ENCODE results near the gene H1-8. TPM values are rescaled to one million over a fixed set of nuclear protein-coding genes. Genes with fewer than 3 reads are reported as not detected.

Gene H1-8
- total RNA-seq, 1 experiment from 2014 or later, result not detected

GRCh38 chr3:129547241-129547640, 4.3 kb downstream of the H1-8 start:
- Histone ChIP-seq H2AFZ (ENCODE audit: low read depth, low read length, poor library complexity, severe bottlenecking) (no peak overlapping the region), H3K4me3 (replicated peaks in 1 of 2; ENCODE audit: low read depth in 1 of 2, low read length in 2 of 2) (no peak overlapping the region), H3K4me2 (ENCODE audit: low read length) (no peak overlapping the region), H3K4me1 (ENCODE audit: control insufficient read depth in 1 of 2, insufficient read depth in 2 of 2, low read length in 2 of 2) (peaks cover 0 to 6% of the 10 kb centered on the region in 2 experiments; a peak in 1 of 4 replicates), H3K27ac (ENCODE audit: low read depth, low read length) (no peak overlapping the region), H3K36me3 (ENCODE audit: control insufficient read depth in 1 of 2, insufficient read depth in 2 of 2, low read length in 2 of 2) (no peaks in the 10 kb centered on the region), H4K20me1 (ENCODE audit: insufficient read depth) (no peaks in the 10 kb centered on the region), H3K79me2 (ENCODE audit: insufficient read depth, low read length) (no peaks in the 10 kb centered on the region), H3K27me3 (ENCODE audit: insufficient read depth, low read length) (no peaks in the 10 kb centered on the region), H3K9ac (ENCODE audit: low read length) (no peak overlapping the region), H3K9me3 (ENCODE audit: control insufficient read depth in 1 of 2, insufficient read depth in 1 of 2, low read depth in 1 of 2, low read length in 2 of 2) (no peaks in the 10 kb centered on the region), H3K9me2 (ENCODE audit: insufficient read depth) (no peaks in the 10 kb centered on the region)
- ChIA-PET CTCF (no interaction called here), RAD21 (ENCODE audit: low non-redundant PET in 1 of 2, low total read pairs in 2 of 2, uncharacterized antibody in 2 of 2, unreplicated experiment in 2 of 2) (no interaction called here), POLR2A (no interaction called here)
- no peak for TF ChIP-seq EZH2phosphoT487 (IDR thresholded peaks at IDR 0.05; ENCODE audit: borderline replicate concordance)
- no peak for TF ChIP-seq JUND (IDR thresholded peaks at IDR 0.05)
- no peak for TF ChIP-seq SP1 (IDR thresholded peaks at IDR 0.05; ENCODE audit: low read depth)
- no peak for TF ChIP-seq CEBPB (IDR thresholded peaks at IDR 0.05; ENCODE audit: low read depth)
- TF ChIP-seq REST (IDR thresholded peaks at IDR 0.05; ENCODE audit: low read depth), result no peak
- no peak for TF ChIP-seq ATF3 (IDR thresholded peaks at IDR 0.05)
- TF ChIP-seq YY1 (IDR thresholded peaks at IDR 0.05; ENCODE audit: extremely low read depth, insufficient replicate concordance, low read depth, low read length), result no peak
- no peak for TF ChIP-seq SRF (IDR thresholded peaks at IDR 0.05; ENCODE audit: low read depth)
- TF ChIP-seq EZH2 (IDR thresholded peaks at IDR 0.05), result no peak
- TF ChIP-seq EGR1 (IDR thresholded peaks at IDR 0.05; ENCODE audit: low read depth), result no peak
- no peak for TF ChIP-seq FOSL1 (IDR thresholded peaks at IDR 0.05; ENCODE audit: low read depth)
- TF ChIP-seq SIN3A (IDR thresholded peaks at IDR 0.05; ENCODE audit: low read depth), result no peak
- no peak for TF ChIP-seq ELF1 (IDR thresholded peaks at IDR 0.05; ENCODE audit: borderline replicate concordance, low read depth)
- no peak for TF ChIP-seq RAD21 (IDR thresholded peaks at IDR 0.05; ENCODE audit: low read depth)
- TF ChIP-seq CBX3 (IDR thresholded peaks at IDR 0.05; ENCODE audit: low read depth), result no peak
- no peak for TF ChIP-seq MAX (IDR thresholded peaks at IDR 0.05)
- no peak for TF ChIP-seq POLR2A (IDR thresholded peaks at IDR 0.05; ENCODE audit: borderline replicate concordance, extremely low read depth, insufficient read depth, insufficient read length)
- no peak for TF ChIP-seq ZBTB33 (IDR thresholded peaks at IDR 0.05; ENCODE audit: extremely low read depth, insufficient replicate concordance, low read length)
- no peak for TF ChIP-seq ZNF274 (IDR thresholded peaks at IDR 0.05; ENCODE audit: low read depth, low read length)
- no peak for TF ChIP-seq POLR2AphosphoS5 (IDR thresholded peaks at IDR 0.05; ENCODE audit: low read depth, low read length)
- DNase-seq (ENCODE audit: low read depth, low spot score) (no peak), ATAC-seq (no peak)
- no TSS peak for BruUV-seq (replicated peaks)
- intact Hi-C loops (cut with micrococcal nuclease), result no loop called here
